Lung (tissue), 12 donors: ENCODE results near the gene PDLIM3. TPM values are rescaled to one million over a fixed set of nuclear protein-coding genes. Genes with fewer than 3 reads are reported as not detected.

Experiments used
- ATAC-seq: fragments of 200-7000 bp; cut with Tn5 transposase; one replicate; pipeline ENCODE4 v1.9.1; 2020; ENCODE audit warnings: moderate number of reproducible peaks; ENCODE audit not compliant: insufficient read depth, low FRiP score
- DNase-seq, 3 donors: peaks; one replicate each; pipeline ENCODE4 v3.0.0-alpha.2; 2013 to 2017
- H3K27ac ChIP-seq, 2 donors: one replicate each; pipeline ENCODE4 v1.5.1; 2013; ENCODE audit warnings: mild to moderate bottlenecking in 2 of 2, moderate library complexity in 2 of 2, control low read depth in 1 of 2, inconsistent platforms in 1 of 2, low read depth in 1 of 2, low read length in 1 of 2
- H3K27me3 ChIP-seq, 3 donors: one replicate each; pipeline ENCODE4 v1.5.1; 2013; ENCODE audit warnings: low read length in 2 of 3; ENCODE audit not compliant: control insufficient read depth in 3 of 3, insufficient read depth in 3 of 3
- H3K36me3 ChIP-seq, 4 donors: one replicate each; pipeline ENCODE4 v1.5.1; 2013; ENCODE audit warnings: low read length in 4 of 4, mild to moderate bottlenecking in 1 of 4, moderate library complexity in 1 of 4; ENCODE audit not compliant: control insufficient read depth in 4 of 4, insufficient read depth in 4 of 4
- H3K4me1 ChIP-seq, 5 donors: one replicate each; pipeline ENCODE4 v1.5.1; 2013; ENCODE audit warnings: low read length in 5 of 5, mild to moderate bottlenecking in 2 of 5, moderate library complexity in 1 of 5; ENCODE audit not compliant: control insufficient read depth in 5 of 5, insufficient read depth in 5 of 5
- H3K4me3 ChIP-seq: one replicate; pipeline ENCODE4 v1.5.1; 2013; ENCODE audit warnings: mild to moderate bottlenecking, control low read depth, moderate library complexity
- H3K9ac ChIP-seq, 2 donors: one replicate each; pipeline ENCODE4 v1.5.1; 2013; ENCODE audit warnings: low read length in 2 of 2, control low read depth in 1 of 2; ENCODE audit not compliant: insufficient read depth in 1 of 2
- H3K9me3 ChIP-seq, 4 donors: one replicate each; pipeline ENCODE4 v1.5.1; 2013; ENCODE audit warnings: low read length in 3 of 4, mild to moderate bottlenecking in 1 of 4, moderate library complexity in 1 of 4; ENCODE audit not compliant: control insufficient read depth in 4 of 4, insufficient read depth in 3 of 4
- CTCF ChIP-seq: IDR thresholded peaks from 2 replicates; pipeline ENCODE4 v1.5.1; 2012; ENCODE audit warnings: mild to moderate bottlenecking; ENCODE audit errors: control extremely low read depth, extremely low read depth
- WGBS, 2 donors: extraction: QIAGEN DNeasy Blood & Tissue Kit; methylation state at CpG; one replicate each; pipeline ENCODE4 v1.1.7; 2013; 5-methylcytosine and 5-hydroxymethylcytosine counted together
- polyA plus RNA-seq, 2 donors: library from polyadenylated mRNA; stranded (reverse); fragments of 200-250 nt; gene quantifications; one replicate each; pipeline ENCODE4 v1.2.1, GENCODE V29; 2013
- total RNA-seq, 2 donors: library from RNA; depleted of rRNA in 1 of 2; stranded (reverse); fragments of >200 nt in 1 of 2; gene quantifications; one replicate each; pipeline ENCODE4 v1.2.1, GENCODE V29; 2014 to 2021
- donor health status: control.
- donor health status: control.
- donor health status: Bipolar disorder and iron deficiency.
- donor health status: healthy.
- donor health status: DM: yes; HTN: yes; CAD: no.

Gene PDLIM3
- total and polyA plus RNA-seq, 4 donors: 21.5 to 58.1 (median 33.9) TPM

DNA sequence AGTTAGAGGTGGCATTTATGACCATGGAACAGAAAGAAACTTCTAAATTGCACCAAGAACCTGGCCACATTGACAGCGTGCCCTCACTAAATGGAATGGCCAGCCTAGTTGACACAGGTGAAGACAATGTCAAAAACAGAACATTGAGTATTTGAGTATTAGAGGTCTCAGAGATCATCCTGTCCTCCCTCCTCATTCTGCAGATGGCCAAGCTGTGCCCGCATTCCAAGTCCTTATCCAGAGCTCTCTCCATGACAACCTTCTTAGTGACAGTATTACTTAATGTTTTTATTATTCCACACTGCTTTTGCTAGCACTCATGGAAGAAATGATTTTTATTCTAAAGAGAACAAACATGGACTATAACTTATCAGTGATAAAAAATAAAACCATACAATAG lies 53.9 kb downstream of the PDLIM3 start:
- no peak for TF ChIP-seq CTCF
- H3K4me1 ChIP-seq: peaks cover 0 to 4% (median 0%) of the 10 kb centered on the region in 5 donors
- H3K9me3 ChIP-seq: no peaks in the 10 kb centered on the region
- no peak overlapping the region for H3K4me3 ChIP-seq
- peaks cover 0 to 10% (median 2%) of the 10 kb centered on the region in 3 donors for H3K27me3 ChIP-seq
- WGBS, 2 donors: 89 to 95% methylated on average over 2 of the region's 2 CpGs
- H3K27ac ChIP-seq: no peak overlapping the region
- H3K36me3 ChIP-seq: no peaks in the 10 kb centered on the region
- DNase-seq (no peak), ATAC-seq (no peak)
- no peak overlapping the region for H3K9ac ChIP-seq

- no peak overlapping the region for H3K9ac ChIP-seq
- no peak overlapping the region for H3K4me3 ChIP-seq
- H3K4me1 ChIP-seq: peaks cover 0 to 4% (median 0%) of the 10 kb centered on the region in 5 donors
- H3K36me3 ChIP-seq: no peaks in the 10 kb centered on the region
- H3K27ac ChIP-seq: no peak overlapping the region
- 72 to 76% methylated on average over 15 of the region's 15 CpGs for WGBS, 2 donors
- DNase-seq (no peak), ATAC-seq (no peak)
- no peaks in the 10 kb centered on the region for H3K9me3 ChIP-seq
- H3K27me3 ChIP-seq: peaks cover 0 to 10% (median 2%) of the 10 kb centered on the region in 3 donors
- TF ChIP-seq CTCF: no peak
Observed at GRCh38 chr4:185480016-185480732, 55.1 kb downstream of the PDLIM3 start.

DNA sequence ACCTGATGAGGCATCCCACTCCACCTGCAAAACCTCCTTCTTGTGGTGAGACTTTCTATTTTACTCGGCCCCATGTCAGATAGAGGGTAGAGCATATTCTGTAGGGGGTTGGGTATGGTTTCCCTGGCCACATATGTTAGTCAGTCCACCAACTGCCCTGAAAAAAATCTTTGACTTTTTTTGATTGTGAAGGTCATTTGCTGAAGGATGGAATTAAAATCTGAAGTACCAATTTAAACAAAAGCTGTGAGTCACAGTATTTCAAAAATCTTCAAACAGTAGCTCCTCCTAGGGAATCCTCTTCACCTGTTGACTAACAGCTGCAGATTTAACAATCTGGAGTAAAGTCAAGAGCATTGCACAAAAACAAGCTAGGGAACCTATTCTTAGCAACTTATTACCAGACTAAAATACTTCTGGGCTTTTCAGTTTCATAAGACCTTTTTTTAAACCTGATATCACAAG lies 55.8 kb downstream of the PDLIM3 start:
- WGBS, 2 donors: 51 to 90% methylated on average over 1 of the region's 1 CpG
- ATAC-seq (peak; percentile 41), DNase-seq (no peak)
- H3K36me3 ChIP-seq: no peaks in the 10 kb centered on the region
- H3K4me3 ChIP-seq: no peak overlapping the region
- H3K27me3 ChIP-seq: peaks cover 0 to 10% (median 2%) of the 10 kb centered on the region in 3 donors
- TF ChIP-seq CTCF: no peak
- no peak overlapping the region for H3K9ac ChIP-seq
- no peaks in the 10 kb centered on the region for H3K9me3 ChIP-seq
- peaks cover 0 to 4% (median 0%) of the 10 kb centered on the region in 5 donors for H3K4me1 ChIP-seq
- H3K27ac ChIP-seq: no peak overlapping the region
